Measurements from ENCODE around the gene PKM.
"Not testable (repeated sequence)": the region's sequence is repeated elsewhere in the genome, so short reads cannot be mapped to it uniquely, and the experiment has no call there.

DNA sequence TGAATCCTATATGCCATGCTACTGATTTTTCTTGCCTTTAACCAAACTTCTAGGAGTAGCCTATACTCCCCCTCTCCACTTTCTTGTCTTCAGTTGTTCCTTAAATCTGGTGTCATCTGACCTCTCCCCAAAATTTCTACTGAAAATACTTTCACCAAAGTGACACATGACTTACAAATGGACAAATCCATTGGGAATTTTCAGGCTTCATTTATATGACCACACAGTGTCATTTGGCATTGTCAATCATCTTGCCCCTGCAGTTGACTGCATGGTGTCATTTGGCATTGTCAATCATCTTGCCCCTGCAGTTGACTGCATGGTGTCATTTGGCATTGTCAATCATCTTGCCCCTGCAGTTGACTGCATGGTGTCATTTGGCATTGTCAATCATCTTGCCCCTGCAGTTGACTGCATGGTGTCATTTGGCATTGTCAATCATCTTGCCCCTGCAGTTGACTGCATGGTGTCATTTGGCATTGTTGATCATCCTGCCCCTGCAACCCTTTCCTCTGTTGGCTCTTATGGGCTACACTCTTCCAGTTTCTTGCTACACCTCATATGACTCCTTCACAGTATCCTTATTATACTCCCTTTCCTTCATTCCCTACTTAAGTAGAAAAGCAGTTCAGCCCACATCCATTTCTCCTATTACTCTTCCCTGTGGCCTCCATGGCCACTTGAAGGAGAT is 44.8 kb upstream of the PKM start:
- TF ChIP-seq, protein P1, sequence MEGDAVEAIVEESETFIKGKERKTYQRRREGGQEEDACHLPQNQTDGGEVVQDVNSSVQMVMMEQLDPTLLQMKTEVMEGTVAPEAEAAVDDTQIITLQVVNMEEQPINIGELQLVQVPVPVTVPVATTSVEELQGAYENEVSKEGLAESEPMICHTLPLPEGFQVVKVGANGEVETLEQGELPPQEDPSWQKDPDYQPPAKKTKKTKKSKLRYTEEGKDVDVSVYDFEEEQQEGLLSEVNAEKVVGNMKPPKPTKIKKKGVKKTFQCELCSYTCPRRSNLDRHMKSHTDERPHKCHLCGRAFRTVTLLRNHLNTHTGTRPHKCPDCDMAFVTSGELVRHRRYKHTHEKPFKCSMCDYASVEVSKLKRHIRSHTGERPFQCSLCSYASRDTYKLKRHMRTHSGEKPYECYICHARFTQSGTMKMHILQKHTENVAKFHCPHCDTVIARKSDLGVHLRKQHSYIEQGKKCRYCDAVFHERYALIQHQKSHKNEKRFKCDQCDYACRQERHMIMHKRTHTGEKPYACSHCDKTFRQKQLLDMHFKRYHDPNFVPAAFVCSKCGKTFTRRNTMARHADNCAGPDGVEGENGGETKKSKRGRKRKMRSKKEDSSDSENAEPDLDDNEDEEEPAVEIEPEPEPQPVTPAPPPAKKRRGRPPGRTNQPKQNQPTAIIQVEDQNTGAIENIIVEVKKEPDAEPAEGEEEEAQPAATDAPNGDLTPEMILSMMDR (IDR thresholded peaks at IDR 0.05) = not testable (repeated sequence)
- TF ChIP-seq EP300, POLR2A (IDR thresholded peaks at IDR 0.05): not testable (repeated sequence)

Data from tibial nerve (tissue), 4 donors.